ENCODE results near the gene ALAD.

DNA sequence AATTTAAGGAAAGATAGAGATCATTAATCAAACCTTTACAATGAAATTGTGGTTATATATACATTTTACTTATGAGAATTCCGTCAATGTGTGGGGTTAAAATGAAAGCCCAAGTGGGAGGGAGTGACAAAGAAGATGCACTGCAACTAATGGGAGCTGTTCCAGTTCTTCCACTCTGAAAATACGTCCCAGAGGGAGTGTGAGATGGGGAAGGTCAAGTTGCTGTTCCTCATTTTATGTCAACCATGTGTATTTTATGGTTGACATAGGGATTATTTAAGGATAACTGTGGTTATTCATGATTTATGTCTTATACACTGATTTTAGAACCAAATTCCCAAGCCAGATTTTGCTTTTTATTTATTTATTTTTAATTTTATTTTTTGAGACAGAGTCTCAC lies 48.3 kb upstream of the ALAD start:
- TF ChIP-seq POLR2AphosphoS5 (IDR thresholded peaks at IDR 0.05) (no peak), POLR2A (IDR thresholded peaks at IDR 0.05) (no peak)
- TF ChIP-seq, protein P1, sequence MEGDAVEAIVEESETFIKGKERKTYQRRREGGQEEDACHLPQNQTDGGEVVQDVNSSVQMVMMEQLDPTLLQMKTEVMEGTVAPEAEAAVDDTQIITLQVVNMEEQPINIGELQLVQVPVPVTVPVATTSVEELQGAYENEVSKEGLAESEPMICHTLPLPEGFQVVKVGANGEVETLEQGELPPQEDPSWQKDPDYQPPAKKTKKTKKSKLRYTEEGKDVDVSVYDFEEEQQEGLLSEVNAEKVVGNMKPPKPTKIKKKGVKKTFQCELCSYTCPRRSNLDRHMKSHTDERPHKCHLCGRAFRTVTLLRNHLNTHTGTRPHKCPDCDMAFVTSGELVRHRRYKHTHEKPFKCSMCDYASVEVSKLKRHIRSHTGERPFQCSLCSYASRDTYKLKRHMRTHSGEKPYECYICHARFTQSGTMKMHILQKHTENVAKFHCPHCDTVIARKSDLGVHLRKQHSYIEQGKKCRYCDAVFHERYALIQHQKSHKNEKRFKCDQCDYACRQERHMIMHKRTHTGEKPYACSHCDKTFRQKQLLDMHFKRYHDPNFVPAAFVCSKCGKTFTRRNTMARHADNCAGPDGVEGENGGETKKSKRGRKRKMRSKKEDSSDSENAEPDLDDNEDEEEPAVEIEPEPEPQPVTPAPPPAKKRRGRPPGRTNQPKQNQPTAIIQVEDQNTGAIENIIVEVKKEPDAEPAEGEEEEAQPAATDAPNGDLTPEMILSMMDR (IDR thresholded peaks at IDR 0.05) = no peak

All from gastroesophageal sphincter (tissue), 3 donors.